GM21825 (cell line): ENCODE results near the gene PABPN1L.
"Not testable (repeated sequence)": the region's sequence is repeated elsewhere in the genome, so short reads cannot be mapped to it uniquely, and the experiment has no call there.

Source experiments
- ATAC-seq: cut with Tn5 transposase; IDR thresholded peaks from one replicate; pipeline ENCODE4 v1.9.1; 2021; ENCODE audit warnings: mild to moderate bottlenecking, moderate library complexity; ENCODE audit not compliant: unreplicated experiment

PABPN1L gene

DNA sequence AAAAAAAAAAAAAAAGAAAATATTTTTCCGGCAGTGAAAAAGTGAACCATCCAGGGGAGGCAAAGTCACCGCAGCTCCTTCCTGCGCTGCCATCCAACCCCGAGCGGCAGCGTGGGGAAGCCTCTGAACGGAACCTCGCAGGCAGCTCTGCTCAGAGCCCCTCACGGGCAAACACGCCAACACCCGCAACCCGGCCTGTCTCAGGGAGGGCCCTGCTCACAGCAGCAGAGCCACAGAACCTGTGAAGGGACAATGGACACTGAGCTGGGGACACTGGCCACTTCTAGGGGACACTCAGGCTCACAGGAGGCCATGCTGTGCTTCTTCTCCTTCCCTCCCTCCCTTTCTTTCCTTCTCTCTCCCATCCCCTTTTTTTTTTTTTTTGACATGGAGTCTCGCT lies 33.4 kb downstream of the PABPN1L start:
- ATAC-seq, result no peak

DNA sequence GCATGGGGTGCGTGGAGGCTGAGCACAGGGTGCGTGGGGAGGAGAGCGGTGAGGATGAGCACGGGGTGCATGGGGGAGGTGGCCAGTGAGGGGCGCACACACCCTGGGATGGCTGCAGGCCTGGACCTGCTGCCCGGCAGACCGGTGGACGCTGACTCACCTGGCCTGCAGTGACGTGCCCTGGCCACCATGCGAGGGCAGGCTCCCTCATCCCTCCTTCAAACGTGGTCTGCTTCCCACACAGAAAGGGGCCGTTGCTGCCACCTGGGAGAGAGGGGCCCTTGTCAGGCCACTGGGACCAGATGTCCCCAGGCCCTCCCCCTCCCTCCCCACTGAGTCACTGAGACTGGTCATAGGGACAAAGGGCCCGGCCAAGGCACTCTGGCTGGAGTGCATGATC lies 34.6 kb downstream of the PABPN1L start:
- no peak for ATAC-seq

DNA sequence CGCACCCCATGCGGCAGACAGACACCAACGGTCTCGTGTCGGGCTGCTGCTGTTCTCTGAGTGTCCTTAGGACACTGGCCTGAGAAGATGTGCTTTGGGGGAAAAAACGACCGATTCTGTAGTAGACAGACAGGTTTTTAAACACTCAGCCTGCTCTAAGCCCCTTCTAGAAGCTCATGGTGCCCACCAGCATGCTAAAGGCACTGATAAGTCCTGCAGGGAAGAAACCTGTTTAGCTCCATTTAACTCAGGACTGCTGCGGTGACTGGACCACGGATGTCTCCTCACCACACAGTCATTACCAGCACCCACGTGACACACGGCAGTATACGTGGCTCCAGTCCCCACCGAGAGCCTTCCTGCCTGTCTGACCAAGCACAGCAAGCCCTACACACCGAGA lies 35.7 kb downstream of the PABPN1L start:
- no peak for ATAC-seq

DNA sequence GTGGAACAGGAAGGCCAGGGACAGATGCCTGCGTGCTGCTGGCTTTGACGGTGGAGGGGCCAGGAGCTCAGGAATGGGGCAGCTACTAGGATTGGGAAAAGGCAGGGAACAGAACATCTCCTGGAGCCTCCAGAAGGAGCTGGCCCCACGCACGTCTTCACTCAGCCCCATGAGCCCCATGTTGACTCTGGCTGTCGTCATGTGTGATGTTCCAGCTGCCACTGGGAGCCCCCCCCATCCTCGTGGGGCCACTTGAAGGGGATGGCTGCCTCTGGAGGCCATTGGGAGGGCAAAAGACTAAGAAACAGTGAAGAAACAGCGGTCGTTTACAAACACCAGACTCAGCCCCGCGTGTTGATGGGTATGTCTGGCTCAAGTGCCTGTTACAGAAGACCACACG lies 36.2 kb downstream of the PABPN1L start:
- no peak for ATAC-seq

DNA sequence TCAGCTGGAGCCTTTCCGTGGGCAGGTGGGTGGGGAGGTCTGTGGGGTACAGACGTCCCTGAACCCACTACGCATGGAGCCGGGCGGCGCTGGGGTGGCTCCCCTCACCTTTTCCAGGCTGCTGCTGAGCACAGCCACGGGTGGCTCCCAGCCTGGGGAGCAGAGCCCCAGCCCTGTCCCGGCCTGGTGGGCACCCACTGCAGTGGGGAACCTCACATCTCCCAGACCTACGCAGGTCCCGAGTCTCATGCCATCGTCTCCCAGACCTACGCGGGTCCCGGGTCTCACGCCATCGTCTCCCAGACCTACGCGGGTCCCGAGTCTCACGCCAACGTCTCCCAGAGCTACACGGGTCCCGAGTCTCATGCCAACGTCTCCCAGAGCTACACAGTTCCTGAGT lies 37.7 kb downstream of the PABPN1L start:
- no peak for ATAC-seq

DNA sequence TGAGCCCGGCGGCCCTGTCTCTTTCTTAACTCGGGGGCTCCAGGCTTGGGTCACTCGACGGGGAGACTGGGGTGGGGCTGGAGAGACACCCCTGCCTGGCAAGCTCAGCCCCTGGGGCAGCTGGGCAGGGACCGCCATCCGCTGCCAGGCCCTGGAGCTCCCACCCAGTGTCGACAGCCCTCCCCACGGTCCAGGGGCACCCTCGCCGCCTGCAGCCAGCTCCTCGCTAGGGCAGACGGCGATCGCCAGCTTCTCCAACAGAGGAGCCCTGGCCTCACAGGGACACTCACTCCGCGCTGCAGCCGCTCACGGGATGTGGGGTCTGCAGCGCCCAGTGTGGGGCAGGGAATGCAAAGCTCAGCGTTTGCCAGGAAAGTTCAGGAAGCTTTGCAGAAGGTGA lies 38.7 kb downstream of the PABPN1L start:
- no peak for ATAC-seq

DNA sequence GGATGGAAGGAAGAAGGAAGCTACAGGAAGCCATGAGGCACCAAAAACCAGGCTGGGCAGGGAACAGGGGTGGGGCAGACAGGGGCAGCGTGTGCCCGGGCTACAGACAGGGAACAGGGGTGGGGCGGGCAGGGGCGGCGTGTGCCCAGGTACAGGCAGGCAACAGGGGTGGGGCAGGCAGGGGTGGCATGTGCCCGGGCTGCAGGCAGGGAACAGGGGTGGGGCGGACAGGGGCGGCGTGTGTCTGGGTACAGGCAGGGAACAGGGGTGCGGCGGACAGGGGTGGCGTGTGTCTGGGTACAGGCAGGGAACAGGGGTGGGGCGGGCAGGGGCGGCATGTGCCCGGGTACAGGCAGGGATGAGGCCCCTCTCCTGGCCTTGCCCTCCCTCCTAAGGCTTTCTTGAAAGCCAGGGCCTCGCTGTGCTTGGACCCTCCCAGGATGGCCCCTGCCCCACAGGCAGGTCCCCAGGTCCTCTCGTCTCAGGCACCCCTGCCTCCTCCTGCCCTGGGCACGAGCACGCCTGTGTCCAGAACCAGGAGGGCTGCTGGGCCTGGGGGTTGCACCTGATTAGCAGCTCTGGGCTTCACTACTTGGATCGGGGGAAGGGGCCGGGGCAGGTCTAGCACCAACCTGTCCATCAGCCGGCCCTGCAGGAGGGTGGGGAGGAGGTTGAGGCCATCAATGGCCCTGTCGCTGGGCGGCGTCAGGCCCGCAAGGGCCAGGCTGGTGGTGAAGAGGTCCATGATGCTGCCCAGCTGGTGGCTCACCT lies 40.2 kb downstream of the PABPN1L start:
- no peak for ATAC-seq

DNA sequence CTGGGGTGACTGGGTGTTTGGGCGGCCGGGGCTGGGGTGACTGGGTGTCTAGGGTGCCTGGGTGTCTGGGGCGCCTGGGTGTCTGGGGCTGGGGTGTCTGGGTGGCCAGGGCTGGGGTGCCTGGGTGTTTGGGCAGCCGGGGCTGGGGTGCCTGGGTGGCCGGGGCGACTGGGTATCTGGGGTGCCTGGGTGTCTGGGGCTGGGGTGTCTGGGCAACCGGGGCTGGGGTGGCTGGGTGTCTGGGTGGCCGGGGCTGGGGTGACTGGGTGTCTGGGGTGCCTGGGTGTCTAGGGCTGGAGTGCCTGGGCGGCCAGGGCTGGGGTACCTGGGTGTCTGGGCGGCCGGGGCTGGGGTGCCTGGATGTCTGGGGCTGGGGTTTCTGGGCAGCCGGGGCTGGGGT lies 41.3 kb downstream of the PABPN1L start:
- no peak for ATAC-seq

DNA sequence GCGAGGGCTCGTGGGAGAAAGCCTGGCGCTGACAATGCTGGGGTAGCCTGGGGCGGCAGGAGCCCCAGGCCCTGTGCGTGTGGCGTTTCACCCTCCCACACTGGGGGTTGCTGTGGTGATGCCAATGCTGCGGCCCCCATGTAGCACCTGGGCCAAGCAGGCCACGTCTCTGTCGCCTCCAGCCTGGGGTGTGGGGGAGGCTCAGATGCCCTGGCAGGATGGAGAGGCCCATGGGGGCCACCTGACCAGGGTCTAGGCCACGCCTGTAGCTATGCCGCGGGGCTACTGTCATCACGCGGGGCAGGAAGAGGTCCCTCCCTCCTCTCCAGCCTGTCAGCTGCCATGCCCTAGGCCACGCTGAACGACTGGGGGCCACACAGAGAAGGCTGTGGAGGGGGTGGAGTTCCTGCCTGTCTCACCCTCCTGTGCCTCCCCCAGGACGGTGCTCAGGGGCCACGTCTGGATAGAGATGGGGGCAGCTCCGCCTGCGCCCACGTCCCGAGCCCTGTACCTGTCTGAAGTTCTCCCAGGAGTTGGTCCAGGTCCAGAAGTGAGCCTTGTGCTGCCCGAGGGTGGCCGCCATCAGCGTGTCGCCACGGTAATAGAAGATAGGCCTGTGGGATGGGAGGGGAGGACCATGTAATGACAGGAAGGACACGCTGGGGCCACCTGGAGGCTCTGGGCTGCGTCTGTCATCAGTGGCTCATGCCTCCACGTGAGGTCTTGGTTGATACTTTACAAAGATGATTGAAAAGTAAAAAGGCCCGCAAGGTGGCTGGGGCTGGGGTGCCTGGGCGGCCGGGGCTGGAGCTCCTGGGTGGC lies 42.0 kb downstream of the PABPN1L start:
- no peak for ATAC-seq

DNA sequence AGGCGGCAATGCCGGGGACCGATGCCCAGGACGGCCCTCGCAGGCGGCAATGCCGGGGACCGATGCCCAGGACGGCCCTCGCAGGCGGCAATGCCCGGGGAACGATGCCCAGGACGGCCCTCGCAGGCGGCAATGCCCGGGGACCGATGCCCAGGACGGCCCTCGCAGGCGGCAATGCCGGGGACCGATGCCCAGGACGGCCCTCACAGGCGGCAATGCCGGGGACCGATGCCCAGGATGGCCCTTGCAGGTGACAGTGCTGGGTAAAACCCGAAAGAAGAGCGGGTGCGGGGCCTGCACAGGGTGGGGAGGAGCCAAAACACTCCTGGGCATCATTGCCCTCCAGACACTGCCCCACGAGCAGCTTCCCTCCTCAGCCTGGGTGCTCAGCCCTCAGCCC lies 42.8 kb downstream of the PABPN1L start:
- not testable (repeated sequence) for ATAC-seq

DNA sequence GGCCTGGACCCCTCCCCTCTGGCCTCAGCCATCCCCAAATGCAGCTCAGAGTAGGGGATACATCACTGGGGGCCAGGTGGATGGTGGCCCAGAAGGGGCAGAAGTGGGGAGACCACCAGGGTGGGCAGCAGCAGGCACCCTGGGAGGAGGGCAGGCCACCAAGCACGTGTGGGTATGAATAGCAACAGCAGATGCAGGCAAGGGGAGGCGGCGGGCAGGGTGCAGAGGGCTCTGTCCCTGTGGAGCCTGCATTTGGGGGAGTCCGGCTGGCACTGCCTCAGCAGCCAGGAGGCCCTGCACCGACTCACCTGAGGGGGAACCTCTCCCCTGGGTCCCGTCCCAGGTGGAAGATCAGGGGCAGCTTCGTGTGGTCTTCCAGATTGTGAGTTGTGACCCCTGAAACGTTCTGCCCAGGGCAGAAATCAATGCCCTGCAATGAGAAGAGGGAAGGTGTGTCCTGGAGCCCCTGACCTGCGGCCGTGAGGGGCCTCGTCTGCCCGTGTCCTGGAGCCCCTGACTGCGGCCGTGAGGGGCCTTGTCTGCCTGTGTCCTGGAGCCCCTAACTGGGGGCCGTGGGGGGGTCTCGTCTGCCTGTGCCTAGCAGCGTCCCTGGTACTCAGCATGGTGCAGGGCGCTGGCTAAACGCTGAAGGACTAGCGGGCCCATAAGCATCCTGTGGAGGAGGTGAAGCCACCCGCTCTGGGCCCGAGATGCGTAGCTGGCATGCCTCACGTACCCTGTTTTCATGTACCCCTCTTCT lies 44.0 kb downstream of the PABPN1L start:
- ATAC-seq, result no peak

DNA sequence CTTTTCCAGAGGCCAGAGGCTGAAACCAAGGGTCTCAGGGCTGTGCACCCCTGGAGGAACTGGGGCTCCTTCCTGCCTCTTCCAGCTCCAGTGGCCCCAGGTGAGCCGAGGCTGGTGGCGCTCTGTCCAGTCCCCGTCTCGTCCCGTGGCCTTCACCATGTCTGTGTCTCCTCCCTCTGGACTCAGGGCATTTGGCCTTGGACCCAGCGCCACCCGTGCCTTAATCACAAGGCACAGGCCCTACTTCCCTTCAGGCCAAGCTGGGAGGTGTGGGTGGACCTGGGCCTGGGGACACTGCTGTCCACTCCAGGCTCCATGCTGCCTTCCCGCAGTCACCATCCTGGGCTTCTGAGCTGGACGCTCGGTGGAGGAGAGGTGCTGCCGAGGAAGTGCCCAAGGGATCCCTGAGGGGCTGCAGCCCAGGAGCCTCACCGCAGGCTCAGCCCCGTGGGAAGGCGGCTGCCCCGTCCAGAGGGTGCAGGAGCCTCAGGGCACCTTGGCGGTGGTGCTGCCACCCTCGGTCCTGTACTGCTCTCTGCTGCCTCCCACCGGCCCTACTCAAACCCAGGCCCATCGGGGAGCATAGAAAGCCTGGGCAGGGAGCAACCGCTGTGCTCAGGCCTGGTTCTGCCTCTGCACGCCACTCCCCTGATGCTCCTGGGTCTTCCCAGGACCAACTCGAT lies 45.2 kb downstream of the PABPN1L start:
- ATAC-seq, result no peak

DNA sequence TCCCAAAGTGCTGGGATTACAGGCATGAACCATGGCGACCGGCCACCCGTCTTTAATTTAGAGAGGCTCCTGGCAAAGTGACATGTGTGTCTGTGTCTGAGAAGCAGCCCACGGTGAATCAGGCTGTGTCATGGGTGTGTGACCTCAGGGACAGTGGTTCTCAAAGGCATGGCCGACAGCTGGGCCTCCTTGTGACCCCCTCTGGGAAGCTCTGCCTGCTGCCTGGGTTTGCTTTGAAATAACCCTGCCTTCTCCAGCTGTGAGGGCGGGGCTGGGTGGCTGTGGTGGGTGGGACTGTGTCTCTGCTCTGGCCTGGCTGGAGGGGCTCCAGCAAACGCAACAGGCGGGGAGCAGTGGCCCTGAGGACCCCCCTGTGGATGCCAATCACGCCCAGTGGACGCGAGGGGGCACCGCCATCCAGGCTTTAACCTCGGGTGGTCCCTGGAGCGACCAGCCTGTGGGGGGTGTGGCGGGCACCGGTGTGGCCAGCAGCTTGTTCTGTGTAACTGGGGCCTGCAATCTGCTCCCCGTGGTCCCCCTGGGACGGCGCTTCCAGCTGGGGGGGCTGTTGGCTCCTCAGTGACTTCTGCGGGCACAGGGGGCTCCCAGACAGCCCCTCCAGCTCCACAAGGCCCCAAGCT lies 46.0 kb downstream of the PABPN1L start:
- no peak for ATAC-seq

DNA sequence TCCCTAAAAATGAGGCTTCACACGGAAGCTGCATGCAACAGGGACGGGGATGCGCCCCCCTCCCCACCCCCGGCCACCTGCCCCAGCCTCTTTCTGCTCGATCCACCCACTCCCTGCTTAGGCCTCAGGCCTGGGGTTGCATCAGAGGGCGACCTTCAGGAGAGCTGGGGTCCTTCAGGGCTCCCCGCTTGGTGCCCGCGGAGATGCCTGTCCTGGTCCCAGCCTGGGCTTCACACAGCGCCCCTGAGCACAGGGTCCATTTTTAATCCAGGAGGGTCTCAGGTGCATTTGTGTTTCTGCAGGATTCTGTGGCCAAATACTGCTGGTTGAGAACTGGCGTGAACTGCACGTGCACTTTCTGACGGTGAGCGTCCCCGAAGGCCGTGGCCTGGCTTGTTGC lies 47.3 kb downstream of the PABPN1L start:
- ATAC-seq, result no peak

DNA sequence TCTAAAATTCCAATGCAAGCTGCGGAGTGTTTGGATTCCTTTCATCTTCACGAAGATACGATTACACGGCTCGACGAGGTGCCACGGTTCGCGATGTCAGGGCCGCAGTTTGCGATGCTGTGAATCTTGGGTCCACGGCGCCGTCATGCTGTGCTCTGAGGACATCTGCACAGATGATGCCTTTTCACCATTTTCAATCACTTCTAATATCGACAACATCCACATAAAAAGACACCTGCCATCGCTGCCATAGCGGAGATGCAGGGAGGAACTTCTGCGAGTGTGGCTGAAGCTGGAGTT lies 47.9 kb downstream of the PABPN1L start:
- ATAC-seq, result no peak

DNA sequence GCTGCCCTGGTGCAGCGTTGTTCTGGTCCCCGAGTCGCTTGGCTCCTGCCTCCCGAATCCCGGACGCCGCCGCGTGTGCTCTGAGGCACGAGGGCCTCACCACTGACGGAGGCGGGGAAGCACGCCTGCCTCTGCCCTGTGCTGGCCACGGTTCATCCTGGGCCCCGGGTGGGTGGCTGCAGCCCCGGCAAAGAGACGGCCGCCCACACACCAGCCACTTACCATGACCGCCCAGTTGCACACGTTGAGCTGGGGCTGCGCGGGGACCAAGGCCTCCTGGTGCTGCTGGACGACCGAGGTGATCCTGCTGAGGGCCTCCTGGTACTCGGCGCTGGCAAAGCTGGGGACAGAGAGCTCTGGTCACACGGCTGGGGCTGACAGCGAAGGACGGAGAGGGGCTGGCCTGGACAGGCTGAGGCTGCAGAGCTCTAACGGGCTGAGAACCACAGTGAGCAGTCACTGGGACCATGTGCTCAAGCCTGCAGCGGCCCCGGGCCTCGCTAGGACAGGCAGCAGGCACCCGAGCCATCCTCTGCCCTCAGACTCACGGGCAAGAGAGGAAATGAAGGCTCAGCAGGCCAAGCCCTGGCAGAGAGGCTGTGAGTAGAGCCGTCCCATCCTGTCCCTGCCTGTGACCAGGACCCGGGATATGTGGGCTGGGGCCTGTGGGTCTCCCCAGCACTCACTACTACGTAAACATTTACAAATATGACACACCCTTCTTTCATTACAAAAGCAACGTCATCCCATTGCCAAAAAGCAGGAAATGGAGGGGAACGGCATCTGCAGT lies 48.5 kb downstream of the PABPN1L start:
- no peak for ATAC-seq

DNA sequence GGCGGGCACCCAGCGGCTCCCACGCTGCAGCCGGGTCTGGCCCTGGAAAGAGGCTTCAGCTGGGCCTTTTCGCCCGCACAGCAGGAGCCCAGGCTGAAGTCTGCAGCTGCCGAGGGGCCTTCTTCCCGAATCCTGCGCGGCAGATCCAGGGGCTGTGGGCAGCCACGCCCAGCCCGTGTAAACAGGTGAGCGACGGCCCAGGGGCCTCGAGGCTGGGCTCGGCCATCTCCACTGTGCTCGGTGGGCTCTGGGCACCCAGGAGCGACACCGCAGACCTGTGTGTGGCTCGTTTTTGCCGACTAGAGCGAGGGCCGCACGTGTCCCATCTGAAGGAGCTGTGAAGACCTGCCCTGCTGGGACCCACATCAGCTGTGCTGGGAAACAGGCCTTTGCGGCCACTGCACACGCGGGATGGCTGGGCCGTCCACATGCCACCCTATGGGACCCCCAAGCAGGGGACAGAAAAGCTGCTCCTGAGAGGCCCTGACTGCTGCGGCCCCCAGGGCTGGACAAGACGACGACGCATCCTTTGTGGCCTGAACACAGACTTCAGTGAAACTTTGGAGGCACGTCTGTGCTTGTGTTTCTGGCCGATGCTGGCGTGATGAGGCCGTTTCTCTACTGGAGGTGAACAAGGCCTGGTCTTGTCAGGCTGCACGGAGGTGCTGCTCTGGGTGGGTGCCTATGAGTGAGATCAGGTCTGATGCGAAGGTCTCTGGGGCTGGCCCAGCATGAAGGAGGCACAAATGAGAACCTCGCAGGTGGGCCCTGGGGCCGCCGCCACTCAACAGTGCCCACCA lies 49.5 kb downstream of the PABPN1L start:
- ATAC-seq, result no peak

DNA sequence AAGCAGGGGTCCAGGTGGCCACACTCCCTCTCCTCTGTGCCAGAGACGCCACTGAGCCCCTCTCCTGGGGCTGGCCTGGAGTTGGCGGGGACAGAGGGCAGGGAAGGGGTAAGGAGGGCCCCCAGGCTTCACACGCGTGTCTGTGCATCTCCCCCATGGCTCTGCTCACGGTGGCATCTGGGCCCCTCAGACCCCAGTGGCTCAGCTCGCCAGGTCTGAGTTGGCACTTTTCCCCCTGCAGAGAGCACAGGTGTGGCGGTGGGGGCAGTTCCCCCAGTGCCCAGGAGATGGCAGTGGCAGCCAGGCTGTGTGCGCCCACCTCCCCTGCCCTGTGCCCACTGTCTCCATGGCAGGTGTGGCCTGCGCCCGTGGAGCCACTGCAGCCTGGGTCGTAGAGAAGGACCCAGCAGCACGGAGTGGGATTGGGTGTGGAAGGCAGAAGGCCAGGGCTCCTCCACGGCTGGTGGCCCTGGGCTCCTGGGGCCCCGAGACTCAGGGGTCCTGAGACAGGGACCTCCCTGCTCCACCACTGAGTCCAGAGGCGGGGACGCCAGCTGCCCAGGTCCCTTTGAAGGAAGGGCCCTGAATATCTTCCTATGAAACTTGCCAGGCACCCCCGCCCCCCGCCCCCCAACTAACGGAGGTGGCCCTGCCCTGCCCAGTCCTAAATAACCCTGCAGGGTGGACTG lies 50.4 kb downstream of the PABPN1L start:
- ATAC-seq, result no peak

DNA sequence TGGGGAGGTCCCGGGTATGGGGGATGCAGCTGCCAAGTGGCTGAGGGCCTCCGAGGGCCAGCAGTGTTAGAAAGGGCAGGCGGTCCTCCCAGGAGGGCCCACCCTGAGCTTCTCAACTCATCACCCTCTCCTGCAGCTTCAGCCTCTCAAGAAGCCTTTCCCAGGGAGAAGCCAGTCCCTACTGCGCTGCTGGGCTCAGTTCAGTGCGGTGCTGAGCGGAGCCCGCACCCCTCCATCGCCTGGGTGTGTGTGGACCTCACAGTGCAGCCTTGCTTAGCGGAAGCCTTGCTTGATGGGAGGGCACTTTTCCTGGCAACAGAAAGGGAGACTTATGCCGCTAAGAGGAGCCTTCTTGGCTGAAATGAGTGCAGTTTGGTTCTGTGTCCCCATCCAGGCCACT lies 51.2 kb downstream of the PABPN1L start:
- ATAC-seq, result no peak
